H7 (cell line): ENCODE results near the gene ZDHHC14. TPM values are rescaled to one million over a fixed set of nuclear protein-coding genes. Genes with fewer than 3 reads are reported as not detected.
"Not testable (repeated sequence)": the region's sequence is repeated elsewhere in the genome, so short reads cannot be mapped to it uniquely, and the experiment has no call there.

Experiments used
- DNase-seq: peaks from one replicate; pipeline ENCODE4 v3.0.0; 2012
- H3K27me3 ChIP-seq: 2 replicates; pipeline ENCODE4 v1.6.0; 2011; ENCODE audit warnings: mild to moderate bottlenecking, low read length; ENCODE audit not compliant: control insufficient read depth, insufficient read depth
- H3K36me3 ChIP-seq: replicated peaks from 2 replicates; pipeline ENCODE4 v1.5.1; 2011; ENCODE audit warnings: low read length; ENCODE audit not compliant: control insufficient read depth, insufficient read depth
- H3K4me3 ChIP-seq: 2 replicates; pipeline ENCODE4 v1.5.1; 2011; ENCODE audit warnings: low read depth, mild to moderate bottlenecking, control low read depth, low read length, moderate library complexity; ENCODE audit not compliant: insufficient read depth
- total RNA-seq: library from RNA; depleted of rRNA; stranded (reverse); fragments of >200 nt; shearing (Covaris generic); gene quantifications from 2 replicates; pipeline ENCODE4 v1.2.3, GENCODE V29; 2014

Gene ZDHHC14
- total RNA-seq, 1 experiment from 2014 or later: 1.1 TPM

DNA sequence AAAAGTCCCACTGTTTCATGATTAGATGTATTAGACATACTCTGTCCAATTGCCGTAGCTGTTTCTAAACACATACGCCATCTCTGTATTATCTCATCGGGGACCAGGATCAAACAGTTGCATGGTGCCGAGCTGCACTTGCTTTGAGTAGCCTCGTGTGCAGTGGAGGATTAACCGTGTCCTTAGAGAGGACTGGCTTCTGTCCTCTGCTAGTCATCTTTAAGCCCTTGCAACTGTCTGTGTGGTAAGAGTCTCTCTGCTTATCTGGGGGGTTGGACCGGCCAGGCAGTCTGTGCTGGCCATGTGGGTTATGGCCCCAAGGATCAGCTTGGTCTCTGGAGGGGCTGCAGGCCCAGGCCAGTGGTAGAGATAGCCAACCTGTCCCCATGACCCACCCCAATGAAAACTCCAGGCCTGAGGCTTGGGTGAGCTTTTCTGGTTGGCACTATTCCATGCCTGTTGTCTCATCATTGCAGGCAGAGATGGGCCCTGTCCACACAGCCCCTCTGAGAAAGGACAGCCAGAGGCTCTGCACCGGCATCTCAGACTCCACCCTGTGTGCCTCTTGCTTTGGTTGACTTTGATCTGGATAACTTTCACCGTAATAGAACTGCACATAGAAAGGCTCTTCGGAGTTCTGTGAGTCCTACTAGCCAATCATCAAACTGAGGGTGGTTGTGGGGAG, 304.7 kb downstream of the ZDHHC14 start:
- H3K27me3 ChIP-seq: no peaks in the 10 kb centered on the region
- DNase-seq: no peak
- no peak overlapping the region for H3K4me3 ChIP-seq
- H3K36me3 ChIP-seq: no peaks in the 10 kb centered on the region

DNA sequence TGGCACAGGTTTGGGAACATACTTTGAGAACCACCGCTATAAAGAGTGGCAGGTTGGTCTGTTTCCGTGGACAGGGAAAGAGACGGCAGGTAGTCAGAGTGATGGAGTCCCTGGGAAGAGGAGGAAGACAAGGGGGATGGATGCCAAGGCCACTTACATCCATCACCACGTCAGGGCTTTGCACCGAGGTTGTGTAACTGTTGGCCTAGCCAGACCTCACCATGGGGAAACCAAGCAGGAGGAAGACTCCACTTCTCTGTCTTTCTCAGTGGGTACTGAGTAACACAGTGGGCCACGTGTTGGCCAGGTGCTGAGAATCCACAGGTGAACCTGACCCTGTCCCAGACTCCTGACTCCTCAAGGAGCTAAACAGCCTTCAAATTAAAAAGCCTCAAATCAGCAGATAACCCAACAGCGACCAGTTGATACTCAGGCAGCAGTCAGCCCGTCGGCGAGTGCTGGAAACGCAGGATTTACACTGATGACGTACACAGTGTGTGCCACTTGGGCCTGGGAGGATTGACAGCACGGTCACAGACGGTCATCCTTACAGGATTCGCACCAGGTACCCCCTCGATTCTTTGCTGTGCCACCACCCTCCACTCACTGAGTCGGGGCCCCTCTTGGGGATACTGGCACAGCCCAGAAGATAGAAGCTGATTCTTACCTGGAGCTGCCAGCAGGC, 307.4 kb downstream of the ZDHHC14 start:
- H3K4me3 ChIP-seq: no peak overlapping the region

DNA sequence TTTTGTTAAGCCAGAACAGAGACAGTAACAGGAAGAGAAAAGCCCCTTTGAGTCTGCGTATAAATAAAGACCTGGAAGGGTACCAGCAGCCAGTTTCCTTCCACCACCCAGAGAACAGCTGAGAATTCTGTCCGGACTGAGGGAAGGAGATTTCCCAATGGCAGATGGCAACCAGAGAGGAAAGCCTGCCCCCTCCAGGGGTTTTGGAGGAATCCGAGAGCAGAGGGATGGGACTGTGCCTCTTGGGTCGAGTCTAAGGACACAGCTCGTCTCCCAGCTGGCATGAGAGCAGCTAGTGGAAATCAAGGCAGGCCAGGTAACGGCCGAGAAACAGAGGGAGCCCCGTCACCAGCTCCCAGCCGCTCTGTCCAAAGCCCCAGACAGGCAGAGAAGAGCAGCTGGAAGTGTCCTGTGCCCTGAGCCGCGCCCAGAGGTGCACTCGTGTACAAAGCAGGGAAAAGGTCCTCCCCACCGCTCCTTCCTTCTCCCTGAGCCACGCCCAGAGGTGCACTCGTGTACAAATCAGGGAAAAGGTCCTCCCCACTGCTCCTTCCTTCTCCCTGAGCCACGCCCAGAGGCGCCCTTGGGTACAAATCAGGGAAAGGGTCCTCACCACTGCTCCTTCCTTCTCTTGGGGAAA, 308.1 kb downstream of the ZDHHC14 start:
- Histone ChIP-seq H3K27me3 (no peaks in the 10 kb centered on the region), H3K4me3 (no peak overlapping the region), H3K36me3 (no peaks in the 10 kb centered on the region)
- DNase-seq: peak; percentile 86

More for the DNA sequence above, 307.4 kb downstream of the ZDHHC14 start:
- Histone ChIP-seq H3K27me3 (no peaks in the 10 kb centered on the region), H3K36me3 (no peaks in the 10 kb centered on the region)
- DNase-seq: no peak

DNA sequence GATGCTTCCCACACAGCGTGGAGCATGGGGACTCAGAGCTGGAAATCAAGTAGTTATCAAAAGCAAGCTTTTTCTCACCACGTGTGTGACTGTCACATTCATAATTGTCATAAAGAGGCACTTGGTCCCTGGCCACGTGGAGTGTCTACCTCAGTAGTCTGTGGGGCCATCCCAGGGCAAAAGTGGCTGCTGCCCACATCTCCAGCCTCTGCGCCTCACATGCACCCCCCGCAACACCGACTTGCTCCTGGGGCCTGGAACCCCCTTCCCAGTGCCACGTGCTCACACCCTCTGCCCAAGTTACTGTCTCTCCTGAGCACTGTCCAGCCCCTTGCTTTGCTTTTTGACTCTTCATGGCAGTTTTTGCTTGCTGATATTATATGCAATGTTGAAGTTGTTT, 308.9 kb downstream of the ZDHHC14 start:
- no peak for DNase-seq
- H3K36me3 ChIP-seq: no peaks in the 10 kb centered on the region
- H3K27me3 ChIP-seq: no peaks in the 10 kb centered on the region
- no peak overlapping the region for H3K4me3 ChIP-seq

DNA sequence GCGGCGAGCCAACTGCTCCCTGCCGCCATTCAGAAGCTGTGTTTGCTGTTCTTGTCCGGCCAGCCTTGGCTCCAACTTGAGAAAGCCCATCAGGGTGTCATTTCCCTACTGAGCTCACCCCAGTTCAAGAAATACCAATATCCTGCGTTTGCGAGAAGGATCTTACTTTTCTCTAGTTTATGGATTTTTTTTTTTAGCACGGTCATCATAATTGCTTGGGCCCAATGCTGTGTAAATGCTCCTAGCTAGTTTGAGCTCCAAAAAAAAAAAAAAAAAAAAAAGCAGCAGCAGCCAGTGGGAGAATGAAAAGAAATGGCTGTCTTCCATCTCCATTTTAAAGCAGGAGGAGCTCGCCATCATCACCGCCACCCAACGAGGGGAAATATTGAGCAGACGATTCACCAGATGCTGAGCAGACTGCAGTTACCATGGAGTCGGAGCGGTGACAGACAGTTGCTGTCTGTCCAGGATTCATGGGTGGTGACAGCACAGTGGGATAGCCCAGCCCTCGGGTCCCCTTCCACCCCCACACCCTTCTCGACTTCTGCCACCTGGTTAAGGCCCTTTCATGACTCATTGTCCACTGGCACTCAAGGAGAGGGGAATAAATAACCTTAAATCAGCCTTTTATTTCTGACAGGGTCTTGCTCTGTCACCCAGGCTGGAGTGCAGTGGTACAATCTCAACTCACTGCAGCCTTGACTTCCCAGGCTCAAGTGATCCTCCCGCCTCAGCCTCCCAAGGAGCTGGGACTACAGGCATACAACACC, 309.6 kb downstream of the ZDHHC14 start:
- no peak for DNase-seq
- Histone ChIP-seq H3K4me3 (no peak overlapping the region), H3K36me3 (no peaks in the 10 kb centered on the region), H3K27me3 (no peaks in the 10 kb centered on the region)

DNA sequence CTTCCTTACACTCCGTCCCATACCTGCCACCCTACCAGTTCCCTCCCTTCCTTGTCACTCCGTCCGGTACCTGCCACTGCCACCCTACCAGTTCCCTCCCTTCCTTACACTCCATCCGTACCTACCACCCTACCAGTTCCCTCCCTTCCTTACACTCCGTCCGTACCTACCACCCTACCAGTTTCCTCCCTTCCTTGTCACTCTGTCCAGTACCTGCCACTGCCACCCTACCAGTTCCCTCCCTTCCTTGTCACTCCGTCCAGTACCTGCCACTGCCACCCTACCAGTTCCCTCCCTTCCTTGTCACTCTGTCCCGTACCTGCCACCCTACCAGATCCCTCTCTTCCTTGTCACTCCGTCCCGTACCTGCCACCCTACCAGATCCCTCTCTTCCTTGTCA, 310.6 kb downstream of the ZDHHC14 start:
- H3K36me3 ChIP-seq, H3K27me3 ChIP-seq, H3K4me3 ChIP-seq, DNase-seq: not testable (repeated sequence)

DNA sequence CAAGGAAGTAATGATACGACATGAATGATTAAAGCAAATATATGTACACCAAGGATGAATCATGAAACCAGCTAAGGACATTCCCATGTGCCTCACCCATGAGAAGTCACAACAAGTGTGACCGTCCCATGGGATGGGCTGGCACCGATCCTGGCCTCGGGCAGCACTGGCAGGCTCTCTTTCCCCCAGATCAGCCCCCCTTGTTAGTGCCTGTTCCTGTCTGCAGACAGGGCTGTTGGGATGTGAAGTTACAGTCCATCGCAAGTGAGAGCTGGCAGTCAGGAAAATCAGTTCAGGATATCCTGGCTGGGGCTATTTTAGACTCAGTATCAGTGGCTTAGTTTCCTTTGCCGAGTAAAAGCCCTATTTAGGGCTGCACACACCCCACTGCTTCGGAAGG, 312.9 kb downstream of the ZDHHC14 start:
- no peak overlapping the region for H3K4me3 ChIP-seq
- H3K27me3 ChIP-seq: no peaks in the 10 kb centered on the region
- DNase-seq: no peak
- H3K36me3 ChIP-seq: no peaks in the 10 kb centered on the region

DNA sequence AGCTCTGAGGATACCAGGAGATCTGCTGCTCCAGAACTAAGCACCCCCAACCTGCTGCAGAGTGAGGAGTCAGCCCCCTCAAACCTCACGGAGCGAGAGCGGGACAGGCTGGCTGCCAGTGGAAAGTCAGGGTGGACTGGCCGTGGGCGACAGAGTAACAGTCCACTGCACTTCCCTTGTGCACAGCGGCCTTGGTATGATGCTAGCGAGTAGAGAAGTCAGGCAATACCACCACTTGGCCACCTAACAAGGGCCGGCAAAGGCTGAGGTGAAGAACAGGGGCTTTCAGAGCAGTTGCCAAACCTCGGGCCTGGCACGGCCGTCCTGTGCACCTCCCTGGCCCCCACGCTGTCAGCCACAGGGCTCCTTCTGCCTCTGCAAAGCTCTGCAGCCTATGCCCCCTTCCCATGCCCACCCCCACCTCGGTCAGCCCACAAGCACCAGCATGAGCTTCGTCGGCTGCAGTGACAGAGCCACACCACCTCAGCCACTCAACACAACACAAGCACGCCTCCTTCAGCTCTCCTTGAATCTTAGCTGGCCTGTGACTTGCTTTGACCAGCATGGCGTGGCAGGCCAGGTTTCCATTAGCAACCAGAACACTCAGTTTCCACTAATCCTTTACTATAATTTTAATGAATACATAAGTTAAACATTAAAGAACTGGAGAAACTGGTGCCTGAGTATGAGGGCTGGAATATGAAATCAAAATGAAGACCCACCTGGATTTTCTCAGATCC, 314.5 kb downstream of the ZDHHC14 start:
- H3K36me3 ChIP-seq: no peaks in the 10 kb centered on the region
- no peak overlapping the region for H3K4me3 ChIP-seq
- DNase-seq: no peak
- H3K27me3 ChIP-seq: no peaks in the 10 kb centered on the region

DNA sequence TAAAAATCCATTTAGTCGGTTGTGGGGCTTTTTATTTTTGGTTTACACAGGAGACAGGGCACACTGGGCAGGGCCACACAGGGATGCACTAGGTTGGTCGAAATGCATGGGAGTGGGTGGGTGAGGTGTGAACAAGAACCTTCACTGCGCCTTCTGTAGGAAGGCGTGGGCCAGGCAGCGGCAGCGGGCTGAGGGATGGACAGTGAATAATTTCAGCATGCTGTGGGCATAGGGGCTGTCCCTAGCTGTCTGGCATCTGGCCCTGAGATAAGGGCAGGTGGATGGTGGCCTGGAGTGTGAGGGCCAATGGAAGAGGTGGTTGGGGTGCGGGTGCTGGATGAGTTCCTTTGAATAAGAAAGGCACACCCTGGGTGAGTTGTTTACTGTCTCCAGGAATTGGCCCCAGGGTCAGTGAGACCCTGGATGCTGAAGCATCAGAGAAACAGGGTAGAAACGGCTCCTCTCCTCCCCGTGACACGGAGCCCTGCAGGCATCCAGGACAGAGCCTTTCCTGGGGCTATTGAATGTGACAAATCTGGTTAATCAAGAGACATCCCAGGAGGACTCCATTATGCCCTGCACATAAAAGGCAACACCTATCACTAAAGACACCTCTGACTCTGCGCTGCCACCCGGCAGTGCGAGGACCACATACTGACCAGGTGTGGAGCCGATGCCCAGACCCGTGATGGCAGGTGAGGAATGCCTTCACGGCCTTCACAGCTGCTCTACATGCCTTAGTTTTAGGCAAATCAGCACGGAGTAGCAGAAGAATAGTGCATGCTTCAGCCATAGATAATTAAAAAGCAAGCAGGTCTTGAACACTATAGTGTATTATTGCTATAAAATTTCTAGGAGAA, 319.0 kb downstream of the ZDHHC14 start:
- H3K27me3 ChIP-seq: no peaks in the 10 kb centered on the region
- DNase-seq: no peak
- no peak overlapping the region for H3K4me3 ChIP-seq
- H3K36me3 ChIP-seq: no peaks in the 10 kb centered on the region

DNA sequence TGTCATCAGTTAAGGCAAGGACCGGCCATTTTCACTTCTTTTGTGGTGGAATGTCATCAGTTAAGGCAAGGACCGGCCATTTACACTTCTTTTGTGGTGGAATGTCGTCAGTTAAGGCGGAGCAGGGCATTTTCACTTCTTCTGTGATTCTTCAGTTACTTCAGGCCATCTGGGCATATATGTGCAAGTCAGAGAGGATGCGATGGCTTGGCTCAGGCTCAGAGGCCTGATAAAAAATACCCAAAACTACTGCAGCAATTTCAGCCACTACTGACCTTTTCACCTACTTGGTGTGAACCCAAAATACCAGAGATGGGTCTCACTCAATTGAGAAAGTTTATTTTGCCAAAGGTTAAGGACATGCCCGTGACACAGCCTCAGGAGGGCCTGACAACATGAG, 325.4 kb downstream of the ZDHHC14 start:
- H3K36me3 ChIP-seq, DNase-seq, H3K27me3 ChIP-seq, H3K4me3 ChIP-seq: not testable (repeated sequence)

DNA sequence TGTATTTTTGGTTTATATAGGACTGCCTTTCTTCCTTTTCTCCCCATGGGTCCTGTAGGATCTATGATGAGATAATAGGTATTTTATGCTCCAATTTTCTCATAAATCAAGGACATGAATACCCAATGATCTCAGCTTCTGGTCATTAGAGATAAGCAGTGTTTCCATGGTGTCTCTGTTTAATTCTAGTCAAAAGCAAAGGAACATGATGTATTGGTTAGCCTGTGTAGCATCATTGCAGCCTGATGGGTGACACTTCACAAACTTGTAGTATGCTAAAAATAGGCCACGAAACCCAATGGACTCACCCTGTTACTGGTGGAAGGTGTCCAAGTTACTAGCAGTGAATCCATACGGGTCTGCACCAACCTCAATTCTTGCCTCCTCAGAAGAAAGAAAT, 325.9 kb downstream of the ZDHHC14 start:
- no peak overlapping the region for H3K4me3 ChIP-seq
- H3K36me3 ChIP-seq: no peaks in the 10 kb centered on the region
- no peaks in the 10 kb centered on the region for H3K27me3 ChIP-seq
- DNase-seq: no peak

DNA sequence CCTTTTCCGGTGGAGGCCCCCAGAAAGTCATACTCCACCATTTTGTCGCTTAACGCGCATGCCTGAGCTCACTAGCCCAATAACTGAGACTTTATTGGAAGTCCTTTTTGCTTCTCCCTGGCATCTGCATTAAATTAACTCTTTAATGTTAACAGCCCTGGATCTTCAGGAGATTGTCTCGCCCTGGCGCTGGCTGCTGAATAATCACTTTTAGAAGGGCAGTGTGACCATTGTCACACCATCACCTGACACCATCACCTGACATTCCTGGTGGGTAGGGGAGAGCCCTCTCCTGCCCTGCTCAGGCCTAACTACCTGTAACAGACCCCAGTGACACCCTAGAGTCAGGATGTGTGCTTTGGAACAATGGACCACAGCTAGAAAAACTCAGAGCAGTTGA, 326.6 kb downstream of the ZDHHC14 start:
- Histone ChIP-seq H3K27me3 (no peaks in the 10 kb centered on the region), H3K36me3 (no peaks in the 10 kb centered on the region), H3K4me3 (no peak overlapping the region)
- no peak for DNase-seq

DNA sequence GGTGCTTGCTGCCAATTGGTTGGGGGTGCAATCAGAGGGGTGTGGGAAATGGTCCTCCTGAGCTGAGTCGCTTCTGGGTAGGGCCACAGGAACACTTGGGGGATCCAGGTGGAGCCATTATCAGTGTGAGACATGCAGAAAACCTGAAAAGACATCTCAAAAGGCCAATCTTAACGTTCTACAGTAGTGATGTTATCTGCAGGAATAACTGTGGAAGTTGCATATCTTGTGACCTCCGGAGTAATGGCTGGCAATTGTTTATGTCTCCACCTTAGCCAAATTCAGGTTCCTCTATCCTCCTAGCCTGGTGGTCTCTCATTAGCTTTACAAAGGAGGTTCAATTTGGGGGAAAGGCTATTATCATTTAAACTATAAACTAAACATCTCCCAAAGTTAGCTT, 327.2 kb downstream of the ZDHHC14 start:
- DNase-seq: no peak
- Histone ChIP-seq H3K4me3 (no peak overlapping the region), H3K36me3 (no peaks in the 10 kb centered on the region), H3K27me3 (no peaks in the 10 kb centered on the region; the same call in 1 of the 2 replicates)
